WERI-Rb-1 (cell line): Measurements from ENCODE around the gene GPR78.

Experiments
- DNase-seq: peaks from one replicate; pipeline ENCODE4 v3.0.0-alpha.2; 2020
- H3K27ac ChIP-seq: fragments of 250-450 bp; sonication (Bioruptor Pico); 2 replicates; pipeline ENCODE4 v1.5.1; 2020; ENCODE audit warnings: mild to moderate bottlenecking, moderate library complexity
- H3K27me3 ChIP-seq: fragments of 250-450 bp; sonication (Bioruptor Pico); 2 replicates; pipeline ENCODE4 v1.5.1; 2021; ENCODE audit warnings: mild to moderate bottlenecking, low read depth, moderate library complexity; ENCODE audit not compliant: insufficient read depth, severe bottlenecking
- H3K36me3 ChIP-seq: fragments of 250-450 bp; sonication (Bioruptor Pico); 2 replicates; pipeline ENCODE4 v1.5.1; 2020; ENCODE audit warnings: mild to moderate bottlenecking, moderate library complexity
- H3K4me3 ChIP-seq: 2 replicates; pipeline ENCODE4 v1.5.1; 2011; ENCODE audit warnings: low read depth, mild to moderate bottlenecking, control low read depth, low read length
- H3K9me3 ChIP-seq: fragments of 250-450 bp; sonication (Bioruptor Pico); 2 replicates; pipeline ENCODE4 v1.5.1; 2021; ENCODE audit warnings: mild to moderate bottlenecking, moderate library complexity; ENCODE audit not compliant: severe bottlenecking
- TF ChIP-seq, protein P1 (sequence below): IDR thresholded peaks from 2 replicates; pipeline ENCODE4 v1.5.1; 2011; ENCODE audit warnings: low read depth, mild to moderate bottlenecking, control low read depth, inconsistent platforms, low read length

GPR78 gene

DNA sequence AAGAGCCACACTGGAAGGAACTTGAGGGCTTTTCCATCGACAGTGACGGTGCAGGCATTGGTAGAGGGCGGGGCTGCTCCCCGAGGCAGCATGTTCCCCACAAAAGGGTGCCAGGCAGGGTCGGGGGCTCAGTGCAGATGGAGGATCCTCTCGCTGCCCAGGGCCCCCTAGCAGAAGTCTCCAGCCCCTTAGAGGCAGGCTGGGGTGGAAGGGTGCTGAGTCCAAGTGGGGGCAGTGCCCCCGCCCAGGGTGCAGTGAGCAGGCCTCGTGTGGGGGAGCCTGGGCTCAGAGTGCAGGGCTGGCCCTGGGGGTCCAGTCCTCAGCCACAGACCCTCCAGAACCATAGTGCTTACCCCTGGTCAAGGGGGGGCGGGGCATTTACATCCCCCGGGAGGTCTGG, 21.4 kb downstream of the GPR78 start:
- H3K9me3 ChIP-seq: no peaks in the 10 kb centered on the region
- no peak overlapping the region for H3K27ac ChIP-seq
- H3K36me3 ChIP-seq: no peaks in the 10 kb centered on the region
- H3K27me3 ChIP-seq: peaks cover 37% of the 10 kb centered on the region
- DNase-seq: no peak
- H3K4me3 ChIP-seq: no peak overlapping the region
- TF ChIP-seq, protein P1, sequence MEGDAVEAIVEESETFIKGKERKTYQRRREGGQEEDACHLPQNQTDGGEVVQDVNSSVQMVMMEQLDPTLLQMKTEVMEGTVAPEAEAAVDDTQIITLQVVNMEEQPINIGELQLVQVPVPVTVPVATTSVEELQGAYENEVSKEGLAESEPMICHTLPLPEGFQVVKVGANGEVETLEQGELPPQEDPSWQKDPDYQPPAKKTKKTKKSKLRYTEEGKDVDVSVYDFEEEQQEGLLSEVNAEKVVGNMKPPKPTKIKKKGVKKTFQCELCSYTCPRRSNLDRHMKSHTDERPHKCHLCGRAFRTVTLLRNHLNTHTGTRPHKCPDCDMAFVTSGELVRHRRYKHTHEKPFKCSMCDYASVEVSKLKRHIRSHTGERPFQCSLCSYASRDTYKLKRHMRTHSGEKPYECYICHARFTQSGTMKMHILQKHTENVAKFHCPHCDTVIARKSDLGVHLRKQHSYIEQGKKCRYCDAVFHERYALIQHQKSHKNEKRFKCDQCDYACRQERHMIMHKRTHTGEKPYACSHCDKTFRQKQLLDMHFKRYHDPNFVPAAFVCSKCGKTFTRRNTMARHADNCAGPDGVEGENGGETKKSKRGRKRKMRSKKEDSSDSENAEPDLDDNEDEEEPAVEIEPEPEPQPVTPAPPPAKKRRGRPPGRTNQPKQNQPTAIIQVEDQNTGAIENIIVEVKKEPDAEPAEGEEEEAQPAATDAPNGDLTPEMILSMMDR: no peak

DNA sequence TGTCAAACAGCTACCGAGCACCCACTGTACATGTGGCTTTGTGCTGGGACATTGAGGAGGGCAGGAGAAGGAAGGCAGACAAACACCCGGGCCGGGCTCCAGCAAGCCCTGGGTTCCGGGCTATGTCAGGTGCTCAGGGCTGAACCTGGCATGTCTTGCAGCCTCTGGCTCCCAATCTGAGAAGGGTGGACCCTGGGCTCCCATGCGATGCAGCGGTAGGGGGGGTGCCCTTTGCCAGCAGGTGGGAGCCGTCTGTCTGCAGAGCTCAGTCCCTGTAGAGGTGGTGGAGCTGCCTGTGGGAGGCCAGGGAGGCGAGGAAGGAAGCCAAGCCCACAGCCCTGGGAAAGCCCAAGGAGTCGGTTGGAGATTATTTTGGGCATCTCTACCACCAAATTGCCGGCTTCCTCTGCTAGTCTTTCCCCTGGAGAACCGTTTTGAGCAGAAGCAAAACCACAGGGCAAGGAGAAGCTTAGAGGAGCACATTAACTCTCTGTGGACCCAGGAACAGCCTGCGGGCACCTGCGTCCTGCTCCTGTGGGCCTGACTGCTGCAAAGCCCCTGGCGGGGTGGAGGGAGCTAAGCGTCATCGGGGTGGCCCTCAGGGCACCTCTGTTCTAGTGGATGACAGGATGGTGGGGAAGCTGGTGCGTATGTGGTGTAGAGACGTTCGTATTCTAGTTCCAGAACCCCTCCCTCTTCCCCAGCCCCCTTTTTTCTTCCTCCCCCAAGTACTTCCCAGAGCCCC, 22.7 kb downstream of the GPR78 start:
- Histone ChIP-seq H3K27ac (no peak overlapping the region), H3K36me3 (no peaks in the 10 kb centered on the region), H3K4me3 (no peak overlapping the region), H3K9me3 (no peaks in the 10 kb centered on the region), H3K27me3 (peaks cover 49% of the 10 kb centered on the region)
- no peak for DNase-seq
- TF ChIP-seq, protein P1: no peak

DNA sequence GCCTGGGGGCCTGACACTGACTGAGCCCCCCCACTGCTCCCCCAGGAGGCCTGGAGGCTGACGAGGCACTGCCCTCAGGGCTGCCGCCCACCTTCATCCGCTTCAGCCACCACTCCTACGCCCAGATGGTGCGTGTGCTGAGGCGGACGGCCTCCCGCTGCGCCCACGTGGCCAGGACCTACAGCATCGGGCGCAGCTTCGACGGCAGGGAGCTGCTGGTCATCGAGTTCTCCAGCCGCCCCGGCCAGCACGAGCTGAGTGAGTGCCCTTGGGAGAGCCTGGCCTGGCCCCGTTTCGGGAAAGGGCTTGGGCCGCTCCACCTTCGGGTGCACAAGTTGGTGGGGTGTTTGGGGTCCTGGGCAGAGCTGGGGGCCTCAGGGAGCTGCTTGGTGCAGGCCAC, 23.7 kb downstream of the GPR78 start:
- Histone ChIP-seq H3K27ac (no peak overlapping the region), H3K36me3 (no peaks in the 10 kb centered on the region), H3K27me3 (peaks cover 56% of the 10 kb centered on the region), H3K9me3 (no peaks in the 10 kb centered on the region), H3K4me3 (no peak overlapping the region)
- TF ChIP-seq, protein P1: no peak
- DNase-seq: no peak

DNA sequence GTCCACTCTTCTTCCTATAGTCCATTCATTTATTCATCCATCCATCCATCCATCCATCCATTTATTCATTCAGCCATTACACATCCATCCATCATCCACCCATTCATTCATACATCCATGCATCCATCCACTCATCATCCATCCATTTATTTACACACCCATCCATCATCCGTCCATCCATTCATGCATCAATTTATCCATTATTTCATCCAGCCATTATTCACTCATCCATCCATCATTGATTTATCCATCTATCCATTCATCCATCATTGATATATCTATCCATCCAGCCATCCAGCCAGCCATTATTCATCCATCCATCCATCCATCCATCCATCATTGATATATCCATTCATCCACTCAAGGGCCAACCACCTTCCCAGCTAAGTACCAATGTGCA, 25.1 kb downstream of the GPR78 start:
- H3K9me3 ChIP-seq: no peaks in the 10 kb centered on the region
- no peak overlapping the region for H3K4me3 ChIP-seq
- peaks cover 67% of the 10 kb centered on the region for H3K27me3 ChIP-seq
- no peaks in the 10 kb centered on the region for H3K36me3 ChIP-seq
- H3K27ac ChIP-seq: no peak overlapping the region
- TF ChIP-seq, protein P1: no peak
- no peak for DNase-seq

DNA sequence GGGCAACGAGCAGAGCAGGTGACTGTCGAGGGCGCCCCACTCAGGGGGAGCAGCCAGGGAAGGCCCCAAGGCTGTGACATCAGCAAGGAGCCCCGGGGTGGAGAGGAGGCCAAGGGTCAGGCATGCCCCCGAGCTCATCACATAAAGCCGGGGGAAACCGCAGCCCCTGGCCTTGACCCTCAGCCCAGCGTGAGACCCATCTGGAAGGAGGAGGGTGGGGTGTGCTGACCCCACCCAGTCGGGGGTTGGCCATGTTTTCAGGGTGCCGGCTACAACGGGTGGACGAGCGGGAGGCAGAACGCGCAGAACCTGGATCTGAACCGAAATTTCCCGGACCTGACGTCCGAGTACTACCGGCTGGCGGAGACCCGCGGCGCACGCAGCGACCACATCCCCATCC, 26.3 kb downstream of the GPR78 start:
- Histone ChIP-seq H3K27me3 (peaks cover 79% of the 10 kb centered on the region), H3K27ac (no peak overlapping the region), H3K9me3 (no peaks in the 10 kb centered on the region), H3K36me3 (no peaks in the 10 kb centered on the region), H3K4me3 (no peak overlapping the region)
- DNase-seq: no peak
- TF ChIP-seq, protein P1: no peak

DNA sequence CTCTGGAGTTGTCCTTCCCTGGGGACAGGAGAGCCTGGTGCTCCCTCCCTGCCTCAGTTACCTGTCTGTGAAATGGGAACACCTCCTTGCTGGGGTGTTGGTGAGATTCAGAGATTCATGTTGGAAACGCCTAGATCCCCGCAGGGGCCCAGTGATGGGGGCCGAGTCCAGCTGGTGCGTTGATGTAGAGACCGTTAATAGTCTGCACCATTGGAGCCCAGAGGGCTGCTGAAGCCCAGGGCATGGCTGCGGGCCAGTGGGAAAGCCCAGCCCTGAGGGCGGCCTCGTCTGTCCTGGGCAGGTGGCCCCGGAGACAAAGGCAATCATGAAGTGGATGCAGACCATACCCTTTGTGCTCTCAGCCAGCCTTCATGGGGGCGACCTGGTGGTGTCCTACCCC, 26.8 kb downstream of the GPR78 start:
- Histone ChIP-seq H3K9me3 (no peaks in the 10 kb centered on the region), H3K4me3 (no peak overlapping the region), H3K36me3 (no peaks in the 10 kb centered on the region), H3K27ac (no peak overlapping the region), H3K27me3 (peaks cover 83% of the 10 kb centered on the region)
- no peak for DNase-seq
- TF ChIP-seq, protein P1: no peak
